ENCODE measurements around the gene ANO1.

ANO1 gene

DNA sequence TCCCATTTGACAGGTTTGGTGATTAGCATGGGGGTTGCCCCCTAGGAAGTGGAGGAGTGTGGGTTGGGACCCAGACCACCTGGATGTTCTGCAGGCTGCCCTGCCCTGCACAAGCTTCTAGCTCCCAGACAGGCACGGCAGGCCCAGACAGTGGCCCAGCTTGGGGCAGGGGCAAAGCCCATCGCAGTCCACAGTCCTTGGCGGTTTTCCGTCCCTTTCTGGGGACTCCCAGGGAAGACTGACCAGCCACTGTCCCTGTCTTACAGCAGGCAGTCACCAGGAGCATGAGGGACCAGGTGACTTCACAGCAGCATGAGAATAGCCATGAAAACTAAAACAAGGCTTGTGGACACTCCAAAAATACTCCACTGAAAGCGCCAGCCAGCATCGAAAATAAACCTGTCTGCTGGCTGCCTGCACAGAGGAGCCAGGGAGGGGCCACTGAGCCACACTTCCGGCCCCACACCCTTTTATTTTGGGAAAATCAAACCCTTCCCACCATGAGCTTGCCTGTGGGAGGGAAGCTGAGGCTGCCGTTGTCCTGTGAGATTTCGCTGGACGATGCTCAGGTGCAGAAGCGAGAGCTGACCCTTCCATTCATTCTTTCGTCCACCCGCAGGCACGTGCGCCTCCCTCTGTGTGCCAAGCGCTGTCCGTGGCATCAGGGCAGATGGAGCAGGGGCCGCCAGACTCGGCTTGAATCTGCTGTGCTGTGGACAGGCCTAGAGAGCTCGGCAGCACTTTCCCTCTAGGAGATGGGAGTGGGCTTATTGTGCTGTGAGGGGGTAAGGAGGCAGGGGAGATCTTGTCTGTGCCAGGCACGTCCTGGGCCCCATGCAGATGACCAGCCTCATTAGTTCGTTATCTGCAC, 153.0 kb downstream of the ANO1 start:
- Histone ChIP-seq H3K27me3 (ENCODE audit: control insufficient read depth, insufficient read depth, low read length) (no peaks in the 10 kb centered on the region), H3K36me3 (ENCODE audit: control insufficient read depth, insufficient read depth, low read length) (no peaks in the 10 kb centered on the region), H3K4me3 (ENCODE audit: low read length) (no peak overlapping the region), H3K9me3 (ENCODE audit: control insufficient read depth, insufficient read depth, low read length) (no peaks in the 10 kb centered on the region), H3K4me1 (ENCODE audit: control insufficient read depth, insufficient read depth, low read length) (peaks cover 5% of the 10 kb centered on the region; the same call in 1 of the 2 replicates), H3K27ac (ENCODE audit: low read length) (no peak overlapping the region)
- DNase-seq (ENCODE audit: low read depth, low spot score): no peak
- WGBS (ENCODE audit: insufficient coverage, insufficient read length): no CpG with 5 or more reads among the region's 22 CpGs

DNA sequence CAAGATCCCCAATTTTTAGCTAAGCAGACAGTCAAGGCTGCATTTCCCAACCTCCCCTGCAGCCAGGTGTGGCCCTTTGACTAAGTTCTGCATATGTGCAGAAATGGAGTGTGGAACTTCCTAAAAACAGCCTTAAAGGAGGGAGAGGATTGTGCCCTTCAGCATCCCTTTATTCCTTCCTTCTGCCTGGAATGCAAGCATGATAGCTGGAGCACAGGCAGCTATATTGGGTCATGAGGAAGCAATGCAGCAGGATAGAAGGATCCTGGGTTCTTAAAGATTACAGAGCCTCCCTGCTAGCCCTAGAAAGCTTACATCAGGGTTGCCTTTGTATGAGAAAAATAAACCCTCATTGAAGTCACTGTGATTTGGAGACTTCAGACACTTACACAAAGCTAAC, 154.9 kb downstream of the ANO1 start:
- H3K4me1 ChIP-seq (ENCODE audit: control insufficient read depth, insufficient read depth, low read length): no peaks in the 10 kb centered on the region
- no peaks in the 10 kb centered on the region for H3K36me3 ChIP-seq (ENCODE audit: control insufficient read depth, insufficient read depth, low read length)
- no peaks in the 10 kb centered on the region for H3K9me3 ChIP-seq (ENCODE audit: control insufficient read depth, insufficient read depth, low read length)
- H3K27me3 ChIP-seq (ENCODE audit: control insufficient read depth, insufficient read depth, low read length): no peaks in the 10 kb centered on the region
- H3K4me3 ChIP-seq (ENCODE audit: low read length): no peak overlapping the region
- no peak for DNase-seq (ENCODE audit: low read depth, low spot score)
- no peak overlapping the region for H3K27ac ChIP-seq (ENCODE audit: low read length)

GRCh38 chr11:70233511-70233934, 155.4 kb downstream of the ANO1 start:
- no peak overlapping the region for H3K27ac ChIP-seq (ENCODE audit: low read length)
- WGBS (ENCODE audit: insufficient coverage, insufficient read length): no CpG with 5 or more reads among the region's 11 CpGs
- no peaks in the 10 kb centered on the region for H3K4me1 ChIP-seq (ENCODE audit: control insufficient read depth, insufficient read depth, low read length)
- DNase-seq (ENCODE audit: low read depth, low spot score): no peak
- H3K4me3 ChIP-seq (ENCODE audit: low read length): no peak overlapping the region
- no peaks in the 10 kb centered on the region for H3K9me3 ChIP-seq (ENCODE audit: control insufficient read depth, insufficient read depth, low read length)
- H3K36me3 ChIP-seq (ENCODE audit: control insufficient read depth, insufficient read depth, low read length): no peaks in the 10 kb centered on the region
- no peaks in the 10 kb centered on the region for H3K27me3 ChIP-seq (ENCODE audit: control insufficient read depth, insufficient read depth, low read length)

GRCh38 chr11:70233962-70234361, 155.8 kb downstream of the ANO1 start:
- H3K27ac ChIP-seq (ENCODE audit: low read length): no peak overlapping the region
- no peaks in the 10 kb centered on the region for H3K9me3 ChIP-seq (ENCODE audit: control insufficient read depth, insufficient read depth, low read length)
- no peak for DNase-seq (ENCODE audit: low read depth, low spot score)
- H3K4me3 ChIP-seq (ENCODE audit: low read length): no peak overlapping the region
- no peaks in the 10 kb centered on the region for H3K27me3 ChIP-seq (ENCODE audit: control insufficient read depth, insufficient read depth, low read length)
- no CpG with 5 or more reads among the region's 9 CpGs for WGBS (ENCODE audit: insufficient coverage, insufficient read length)
- H3K4me1 ChIP-seq (ENCODE audit: control insufficient read depth, insufficient read depth, low read length): no peaks in the 10 kb centered on the region
- H3K36me3 ChIP-seq (ENCODE audit: control insufficient read depth, insufficient read depth, low read length): no peaks in the 10 kb centered on the region
